G401 (cell line): ENCODE results near the gene SPRR2D. TPM values are rescaled to one million over a fixed set of nuclear protein-coding genes. Genes with fewer than 3 reads are reported as not detected.
"Not testable (repeated sequence)": the region's sequence is repeated elsewhere in the genome, so short reads cannot be mapped to it uniquely, and the experiment has no call there.

Source experiments
- DNase-seq: peaks from one replicate; pipeline ENCODE4 v3.0.0-alpha.2; 2015; ENCODE audit warnings: low spot score
- in situ Hi-C: cut with HindIII; loops from 2 replicates; pipeline ENCODE4 v1.10.0; 2016; ENCODE audit warnings: low sequenced_read_pairs, mixed read lengths
- total RNA-seq: library from RNA; depleted of rRNA; stranded (reverse); fragments of >200 nt; shearing (Covaris generic); gene quantifications from 2 replicates; pipeline ENCODE4 v1.2.3, GENCODE V29; 2014; rRNA removed

Gene SPRR2D
- total RNA-seq, 1 experiment from 2014 or later, result not detected

DNA sequence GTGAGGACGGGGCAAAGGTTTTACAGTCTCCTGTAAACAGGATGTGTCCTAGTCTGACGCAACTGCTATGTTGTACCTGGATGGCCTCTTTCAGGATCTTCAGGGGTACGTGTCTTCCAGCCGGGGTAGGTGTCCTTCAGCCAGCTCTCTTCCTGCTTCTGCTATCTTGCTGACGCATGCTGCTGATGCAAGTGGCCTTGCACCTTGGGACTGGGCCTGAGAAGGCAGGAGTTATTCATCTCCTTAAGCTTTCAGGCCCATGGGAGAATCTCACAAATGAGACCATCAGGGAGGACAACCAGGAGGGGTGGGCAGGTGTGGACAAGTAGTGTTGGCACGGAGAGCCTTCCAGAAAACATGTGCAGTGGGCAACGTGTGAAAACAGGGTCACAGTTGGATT lies 17.8 kb downstream of the SPRR2D start:
- no peak for DNase-seq
- in situ Hi-C loops, result no loop called here

- in situ Hi-C loops, DNase-seq: not testable (repeated sequence)
These were observed 18.6 kb downstream of the SPRR2D start for GRCh38 chr1:153022340-153022739.

DNA sequence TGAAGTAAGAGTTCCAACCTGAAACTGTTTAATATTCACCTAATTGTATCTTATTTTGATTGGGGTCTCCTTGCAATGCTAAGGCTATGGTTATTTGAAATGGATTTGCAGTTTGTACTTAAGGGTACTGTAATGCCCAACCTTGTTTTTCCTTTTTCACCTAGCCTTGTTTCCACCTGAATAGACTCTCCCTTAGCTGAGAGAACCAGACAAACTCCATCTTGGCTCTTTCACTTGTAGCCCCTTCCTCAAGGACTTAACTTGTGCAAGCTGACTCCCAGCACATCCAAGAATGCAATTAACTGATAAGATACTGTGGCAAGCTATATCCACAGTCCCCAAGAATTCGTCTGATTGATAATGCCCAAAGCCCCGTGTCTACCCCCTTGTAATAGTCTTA lies 19.1 kb downstream of the SPRR2D start:
- DNase-seq, in situ Hi-C loops: not testable (repeated sequence)

DNA sequence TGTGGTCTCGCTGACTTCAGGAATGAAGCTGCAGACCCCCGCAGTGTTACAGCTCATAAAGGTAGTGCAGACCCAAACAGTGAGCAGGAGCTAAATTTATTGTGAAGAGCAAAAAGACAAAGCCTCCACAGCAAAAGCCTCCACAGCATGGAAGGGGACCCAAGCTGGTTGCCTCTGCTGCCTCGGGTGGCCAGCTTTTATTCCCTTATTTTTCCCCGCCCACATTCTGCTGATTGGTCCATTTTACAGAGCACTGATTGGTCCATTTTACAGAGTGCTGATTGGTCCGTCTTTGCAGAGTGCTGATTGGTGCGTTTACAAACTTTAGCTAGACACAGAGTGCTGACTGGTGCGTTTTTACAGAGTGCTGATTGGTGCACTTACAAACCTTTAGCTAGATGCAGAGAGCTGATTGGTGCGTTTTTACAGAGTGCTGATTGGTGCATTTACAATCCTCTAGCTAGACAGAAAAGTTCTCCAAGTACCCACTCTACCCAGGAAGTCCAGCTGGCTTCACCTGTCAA lies 29.6 kb downstream of the SPRR2D start:
- DNase-seq, in situ Hi-C loops: not testable (repeated sequence)

- no peak for DNase-seq
- in situ Hi-C loops, result no loop called here
These were observed 39.5 kb downstream of the SPRR2D start, which contains the start of gene SPRR3 for GRCh38 chr1:153001382-153001781. Gene SPRR3 (plus strand): TSS chr1:153001749. CDS start chr1:153003021, 1,272 bp downstream.

DNA sequence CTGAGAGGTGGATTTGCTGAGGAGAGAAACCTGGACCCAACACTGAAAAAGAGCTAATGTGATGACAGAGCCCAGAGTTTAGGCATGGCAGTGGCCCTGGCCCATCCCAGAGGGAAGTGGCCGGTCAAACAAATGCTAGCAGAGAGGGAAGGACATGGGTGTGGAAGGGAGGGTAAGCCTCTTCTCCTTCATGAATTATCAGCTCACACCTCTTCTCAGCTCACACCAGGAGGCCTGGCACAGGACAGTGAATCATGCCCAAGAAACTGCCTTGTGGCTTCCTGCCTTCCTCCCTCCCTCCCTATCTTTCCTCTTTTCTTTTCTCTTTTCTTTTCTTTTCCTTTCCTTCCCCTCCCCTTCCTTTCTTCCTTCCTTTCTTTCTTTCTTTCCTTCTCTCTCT lies 40.6 kb downstream of the SPRR2D start:
- DNase-seq, result no peak
- in situ Hi-C loops, result no loop called here

- no peak for DNase-seq
- in situ Hi-C loops, result no loop called here
These were observed 41.1 kb downstream of the SPRR2D start for GRCh38 chr1:152999818-153000217.

- in situ Hi-C loops, result no loop called here
- no peak for DNase-seq
These were observed 42.4 kb downstream of the SPRR2D start for GRCh38 chr1:152998476-152998875.

DNA sequence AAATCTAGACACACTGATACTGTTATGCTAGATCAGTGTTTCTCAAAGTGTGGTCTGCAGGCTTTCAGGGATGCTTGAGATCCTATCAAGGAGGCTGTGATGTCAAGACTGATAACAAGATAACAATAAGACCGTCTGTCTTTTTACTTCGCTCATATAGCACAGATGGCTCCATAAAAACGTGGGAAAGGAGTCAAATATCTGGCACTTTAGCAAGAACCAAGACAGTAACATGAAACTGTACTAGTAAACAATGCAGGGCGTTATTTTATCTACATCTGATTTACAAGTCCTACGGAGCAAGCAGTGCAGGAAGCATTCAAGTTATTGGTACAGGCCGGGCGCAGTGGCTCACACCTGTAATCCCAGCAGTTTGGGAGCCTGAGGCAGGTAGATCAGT lies 43.0 kb downstream of the SPRR2D start:
- in situ Hi-C loops, result no loop called here

DNA sequence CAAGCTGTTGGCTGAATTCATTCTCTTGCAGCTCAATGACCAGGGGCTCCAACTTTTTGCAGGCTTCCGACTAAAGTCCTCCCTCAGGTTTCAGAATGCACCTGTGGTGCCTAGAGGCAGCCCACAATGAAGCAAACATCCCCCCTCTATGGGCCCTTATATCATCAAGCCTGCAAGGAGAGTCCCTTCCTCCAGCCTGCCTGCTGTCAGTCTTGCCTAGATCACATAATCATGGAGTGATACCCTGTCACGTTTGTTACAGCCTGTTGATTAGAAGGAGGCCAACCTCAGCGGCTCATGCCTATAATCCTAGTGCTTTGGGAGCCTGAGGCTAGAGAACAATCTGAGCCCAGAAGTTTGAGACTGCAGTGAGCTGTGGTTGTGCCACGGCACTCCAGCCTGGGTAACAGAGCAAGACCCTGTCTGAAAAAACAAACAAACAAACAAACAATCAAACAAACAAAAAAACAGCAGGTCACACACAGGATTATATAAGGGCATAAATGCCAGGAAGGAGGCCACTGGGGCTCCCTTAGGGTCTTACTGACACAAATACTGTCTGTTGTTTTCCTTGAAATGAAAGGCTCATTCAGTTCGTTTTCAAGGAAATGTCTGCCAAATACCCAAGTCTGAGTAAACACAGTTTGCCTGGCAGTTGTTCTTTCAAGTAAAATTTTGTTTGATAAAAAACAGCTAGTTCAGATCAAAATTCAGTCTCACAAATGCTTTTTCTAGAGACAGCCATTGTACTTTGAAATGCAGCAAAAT lies 44.1 kb downstream of the SPRR2D start:
- DNase-seq, result no peak
- in situ Hi-C loops, result no loop called here

More for the DNA sequence above, 43.0 kb downstream of the SPRR2D start:
- DNase-seq, result no peak

GRCh38 chr1:152995842-152996241 lies 45.1 kb downstream of the SPRR2D start:
- in situ Hi-C loops, result no loop called here
- no peak for DNase-seq

DNA sequence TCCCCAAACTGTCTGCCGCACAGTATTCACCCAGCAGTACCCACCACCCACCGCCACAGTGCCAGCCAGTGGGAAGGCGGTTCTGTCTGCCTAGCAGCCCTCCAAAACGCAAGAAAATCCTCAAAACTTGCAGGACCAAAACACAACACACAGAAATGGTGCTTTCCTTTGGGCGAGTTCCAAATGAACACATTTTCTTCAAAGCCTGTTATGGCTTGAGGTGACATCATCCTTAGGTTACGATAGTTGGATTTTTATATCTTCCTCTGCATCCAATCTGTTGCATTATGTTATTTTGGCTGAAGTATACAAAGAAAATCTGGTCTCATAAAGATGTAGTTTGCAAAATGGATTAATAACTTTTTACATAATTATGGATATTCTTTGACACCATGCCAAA lies 47.7 kb downstream of the SPRR2D start:
- DNase-seq, result no peak
- in situ Hi-C loops, result no loop called here

Other genes starting within 250 kb of the SPRR2D start
- not detected in 2 replicates for gene LCE1D, start 244.4 kb downstream of the SPRR2D start, total RNA-seq
- not detected in 2 replicates for gene LCE1C, start 234.5 kb downstream of the SPRR2D start, total RNA-seq
- gene LCE1B, start 229.1 kb downstream of the SPRR2D start, total RNA-seq, result not detected in 2 replicates
- not detected in 2 replicates for gene LCE1A, start 213.6 kb downstream of the SPRR2D start, total RNA-seq
- not detected in 2 replicates for gene LCE6A, start 198.3 kb downstream of the SPRR2D start, total RNA-seq
- gene LCE7A, start 181.1 kb downstream of the SPRR2D start, total RNA-seq, result not detected in 2 replicates
- gene SMCP, start 162.8 kb downstream of the SPRR2D start, total RNA-seq, result not detected in 2 replicates
- not detected in 2 replicates for gene IVL, start 132.6 kb downstream of the SPRR2D start, total RNA-seq
- not detected in 2 replicates for gene SPRR5, start 93.9 kb downstream of the SPRR2D start, total RNA-seq
- not detected in 2 replicates for gene SPRR4, start 70.5 kb downstream of the SPRR2D start, total RNA-seq
- gene SPRR1A, start 57.0 kb downstream of the SPRR2D start, total RNA-seq, result not detected in 2 replicates
- not detected in 2 replicates for gene SPRR3, start 39.4 kb downstream of the SPRR2D start, total RNA-seq
- gene SPRR1B, start 9.9 kb downstream of the SPRR2D start, total RNA-seq, result not detected in 2 replicates
- not detected in 2 replicates for gene SPRR2A, start 16.4 kb upstream of the SPRR2D start, total RNA-seq
- not detected in 2 replicates for gene SPRR2B, start 30.5 kb upstream of the SPRR2D start, total RNA-seq
- not detected in 2 replicates for gene SPRR2E, start 53.4 kb upstream of the SPRR2D start, total RNA-seq
- gene SPRR2F, start 72.4 kb upstream of the SPRR2D start, total RNA-seq, result not detected in 2 replicates
- not detected in 2 replicates for gene SPRR2G, start 109.8 kb upstream of the SPRR2D start, total RNA-seq
- not detected in 2 replicates for gene LELP1, start 162.3 kb upstream of the SPRR2D start, total RNA-seq
- not detected in 2 replicates for gene PRR9, start 176.5 kb upstream of the SPRR2D start, total RNA-seq
- gene LORICRIN, start 218.6 kb upstream of the SPRR2D start, total RNA-seq, result not detected in 2 replicates